Measurements from ENCODE around the gene AMD1.

GRCh38 chr6:110882274-110882619, 7.7 kb downstream of the AMD1 start:
- TF ChIP-seq BHLHE40 (IDR thresholded peaks at IDR 0.05; ENCODE audit: borderline replicate concordance) (no peak), ARNT (IDR thresholded peaks at IDR 0.05) (no peak), ELF4 (IDR thresholded peaks at IDR 0.05) (no peak), TARDBP (IDR thresholded peaks at IDR 0.05) (no peak), FOXA1 (IDR thresholded peaks at IDR 0.05) (no peak), SUZ12 (IDR thresholded peaks at IDR 0.05) (no peak), SP1 (IDR thresholded peaks at IDR 0.05) (no peak), LEF1 (IDR thresholded peaks at IDR 0.05; ENCODE audit: borderline replicate concordance) (no peak)

Data from HEK293T (cell line).